H7 (cell line): ENCODE data around the gene ZNF883. TPM values are rescaled to one million over a fixed set of nuclear protein-coding genes. Genes with fewer than 3 reads are reported as not detected.
A peak's percentile ranks its signal among the peaks of the same experiment; 100 is the strongest.

Experiments used
- DNase-seq: peaks from one replicate; pipeline ENCODE4 v3.0.0; 2012
- H3K27me3 ChIP-seq: 2 replicates; pipeline ENCODE4 v1.6.0; 2011; ENCODE audit warnings: mild to moderate bottlenecking, low read length; ENCODE audit not compliant: control insufficient read depth, insufficient read depth
- H3K36me3 ChIP-seq: replicated peaks from 2 replicates; pipeline ENCODE4 v1.5.1; 2011; ENCODE audit warnings: low read length; ENCODE audit not compliant: control insufficient read depth, insufficient read depth
- H3K4me3 ChIP-seq: 2 replicates; pipeline ENCODE4 v1.5.1; 2011; ENCODE audit warnings: low read depth, mild to moderate bottlenecking, control low read depth, low read length, moderate library complexity; ENCODE audit not compliant: insufficient read depth
- total RNA-seq: library from RNA; depleted of rRNA; stranded (reverse); fragments of >200 nt; shearing (Covaris generic); gene quantifications from 2 replicates; pipeline ENCODE4 v1.2.3, GENCODE V29; 2014

ZNF883 gene
- total RNA-seq, 1 experiment from 2014 or later = 0.21 TPM

GRCh38 chr9:112969730-112970129, 42.3 kb downstream of the ZNF883 start:
- no peaks in the 10 kb centered on the region for H3K27me3 ChIP-seq
- DNase-seq = no peak
- no peak overlapping the region for H3K4me3 ChIP-seq
- H3K36me3 ChIP-seq = no peaks in the 10 kb centered on the region

GRCh38 chr9:112955550-112955949, 56.4 kb downstream of the ZNF883 start:
- no peaks in the 10 kb centered on the region for H3K36me3 ChIP-seq
- H3K4me3 ChIP-seq = no peak overlapping the region
- DNase-seq = no peak
- no peaks in the 10 kb centered on the region; the same call in 1 of the 2 replicates for H3K27me3 ChIP-seq

GRCh38 chr9:112945620-112946208, 66.3 kb downstream of the ZNF883 start:
- Histone ChIP-seq H3K36me3 (no peaks in the 10 kb centered on the region), H3K4me3 (no peak overlapping the region), H3K27me3 (no peaks in the 10 kb centered on the region)
- DNase-seq = peak; percentile 74

GRCh38 chr9:112939418-112939817, 72.6 kb downstream of the ZNF883 start:
- H3K27me3 ChIP-seq = no peaks in the 10 kb centered on the region
- H3K36me3 ChIP-seq = no peaks in the 10 kb centered on the region
- no peak overlapping the region for H3K4me3 ChIP-seq

GRCh38 chr9:112933696-112934095, 78.3 kb downstream of the ZNF883 start:
- no peaks in the 10 kb centered on the region for H3K27me3 ChIP-seq

More at GRCh38 chr9:112939418-112939817, 72.6 kb downstream of the ZNF883 start:
- DNase-seq = no peak

GRCh38 chr9:112925058-112925641, 86.8 kb downstream of the ZNF883 start:
- DNase-seq = peak; percentile 35
- no peaks in the 10 kb centered on the region; the same call in 1 of the 2 replicates for H3K27me3 ChIP-seq
- H3K36me3 ChIP-seq = no peaks in the 10 kb centered on the region
- no peak overlapping the region for H3K4me3 ChIP-seq

More at GRCh38 chr9:112933696-112934095, 78.3 kb downstream of the ZNF883 start:
- H3K4me3 ChIP-seq = no peak overlapping the region
- no peak for DNase-seq
- no peaks in the 10 kb centered on the region for H3K36me3 ChIP-seq

GRCh38 chr9:112921549-112921948, 90.4 kb downstream of the ZNF883 start:
- H3K4me3 ChIP-seq = no peak overlapping the region
- no peaks in the 10 kb centered on the region for H3K36me3 ChIP-seq
- peak; percentile 33 for DNase-seq
- H3K27me3 ChIP-seq = no peaks in the 10 kb centered on the region; the same call in 1 of the 2 replicates

- Histone ChIP-seq H3K36me3 (no peaks in the 10 kb centered on the region), H3K4me3 (no peak overlapping the region), H3K27me3 (no peaks in the 10 kb centered on the region; the same call in 1 of the 2 replicates)
- no peak for DNase-seq
Observed at GRCh38 chr9:112917987-112918362, 94.0 kb downstream of the ZNF883 start.

- Histone ChIP-seq H3K4me3 (no peak overlapping the region), H3K27me3 (no peaks in the 10 kb centered on the region), H3K36me3 (no peaks in the 10 kb centered on the region)
- DNase-seq = no peak
Observed at GRCh38 chr9:112917047-112917986, 94.7 kb downstream of the ZNF883 start.

- no peak for DNase-seq
- no peak overlapping the region for H3K4me3 ChIP-seq
Observed at GRCh38 chr9:112914524-112914923, 97.5 kb downstream of the ZNF883 start.

GRCh38 chr9:112913326-112913725, 98.7 kb downstream of the ZNF883 start:
- Histone ChIP-seq H3K36me3 (no peaks in the 10 kb centered on the region), H3K27me3 (no peaks in the 10 kb centered on the region), H3K4me3 (no peak overlapping the region)
- no peak for DNase-seq

More at GRCh38 chr9:112914524-112914923, 97.5 kb downstream of the ZNF883 start:
- H3K36me3 ChIP-seq = no peaks in the 10 kb centered on the region
- H3K27me3 ChIP-seq = no peaks in the 10 kb centered on the region

GRCh38 chr9:112912636-112913035, 99.4 kb downstream of the ZNF883 start:
- Histone ChIP-seq H3K36me3 (no peaks in the 10 kb centered on the region), H3K27me3 (no peaks in the 10 kb centered on the region), H3K4me3 (no peak overlapping the region)
- no peak for DNase-seq

- no peak for DNase-seq
- H3K36me3 ChIP-seq = no peaks in the 10 kb centered on the region
- H3K27me3 ChIP-seq = no peaks in the 10 kb centered on the region
- H3K4me3 ChIP-seq = no peak overlapping the region
Observed at GRCh38 chr9:112911736-112912135, 100.3 kb downstream of the ZNF883 start.
